GM13976 (cell line): ENCODE measurements around the gene CHN2.

Experiments
- DNase-seq: peaks from one replicate; pipeline ENCODE4 v3.0.0; 2012; ENCODE audit warnings: low spot score
- CTCF ChIP-seq: IDR thresholded peaks from 2 replicates; pipeline ENCODE4 v1.5.1; 2012; ENCODE audit warnings: borderline replicate concordance, mild to moderate bottlenecking; ENCODE audit not compliant: insufficient read depth; ENCODE audit errors: extremely low read depth, missing control alignments, control extremely low read depth
- in situ Hi-C: fragments of 300-500 bp; cut with MboI; formaldehyde crosslinking; loops from one replicate; pipeline ENCODE4 v1.12.0; 2022; ENCODE audit warnings: low sequenced_read_pairs, mixed read lengths, inconsistent platforms; ENCODE audit not compliant: unreplicated experiment

Gene CHN2

GRCh38 chr7:29342761-29343160, 148.2 kb downstream of the CHN2 start:
- in situ Hi-C loops, result no loop called here
- DNase-seq, result no peak
- TF ChIP-seq CTCF, result no peak

GRCh38 chr7:29343399-29343798, 148.8 kb downstream of the CHN2 start:
- no peak for TF ChIP-seq CTCF
- in situ Hi-C loops, result no loop called here
- no peak for DNase-seq

- no peak for TF ChIP-seq CTCF
- DNase-seq, result no peak
- in situ Hi-C loops, result no loop called here
These were observed 149.9 kb downstream of the CHN2 start for GRCh38 chr7:29344334-29344978.

GRCh38 chr7:29345590-29345989, 151.0 kb downstream of the CHN2 start:
- in situ Hi-C loops, result no loop called here
- DNase-seq, result no peak

GRCh38 chr7:29346231-29346978, 151.8 kb downstream of the CHN2 start:
- in situ Hi-C loops, result no loop called here
- TF ChIP-seq CTCF, result no peak
- no peak for DNase-seq

More at GRCh38 chr7:29345590-29345989, 151.0 kb downstream of the CHN2 start:
- TF ChIP-seq CTCF, result no peak

- DNase-seq, result no peak
- TF ChIP-seq CTCF, result no peak
- in situ Hi-C loops, result no loop called here
These were observed 154.8 kb downstream of the CHN2 start for GRCh38 chr7:29349362-29349761.

- DNase-seq, result no peak
- in situ Hi-C loops, result no loop called here
- no peak for TF ChIP-seq CTCF
These were observed 155.8 kb downstream of the CHN2 start for GRCh38 chr7:29350351-29350750.
